Fibroblast of gingiva (primary cell): ENCODE measurements around the gene HSD17B3.
"Not testable (repeated sequence)": the region's sequence is repeated elsewhere in the genome, so short reads cannot be mapped to it uniquely, and the experiment has no call there.

Experiments used
- DNase-seq: peaks from one replicate; pipeline ENCODE4 v3.0.0-alpha.2; 2011; ENCODE audit warnings: low read depth

Gene HSD17B3

GRCh38 chr9:96193236-96193755, 108.7 kb downstream of the HSD17B3 start:
- DNase-seq: no peak

- no peak for DNase-seq
Measured at GRCh38 chr9:96192710-96193109, 109.3 kb downstream of the HSD17B3 start.

- DNase-seq: no peak
Measured at GRCh38 chr9:96189995-96190394, 112.0 kb downstream of the HSD17B3 start.

GRCh38 chr9:96189581-96189980, 112.4 kb downstream of the HSD17B3 start:
- not testable (repeated sequence) for DNase-seq

- no peak for DNase-seq
Measured at GRCh38 chr9:96188571-96188970, 113.4 kb downstream of the HSD17B3 start.

GRCh38 chr9:96187151-96187555, 114.8 kb downstream of the HSD17B3 start:
- DNase-seq: no peak

GRCh38 chr9:96186591-96187011, 115.4 kb downstream of the HSD17B3 start:
- no peak for DNase-seq

GRCh38 chr9:96185518-96186156, 116.3 kb downstream of the HSD17B3 start:
- DNase-seq: no peak
